Measurements from ENCODE around the gene MACC1. TPM values are rescaled to one million over a fixed set of nuclear protein-coding genes. Genes with fewer than 3 reads are reported as not detected.

The MACC1 gene
- total and polyA plus RNA-seq, 10 of the 15 experiments (the other 5 are each of a cell fraction or from before 2014, with no cell fraction given): 6.0 to 61.1 (median 12.7) TPM

DNA sequence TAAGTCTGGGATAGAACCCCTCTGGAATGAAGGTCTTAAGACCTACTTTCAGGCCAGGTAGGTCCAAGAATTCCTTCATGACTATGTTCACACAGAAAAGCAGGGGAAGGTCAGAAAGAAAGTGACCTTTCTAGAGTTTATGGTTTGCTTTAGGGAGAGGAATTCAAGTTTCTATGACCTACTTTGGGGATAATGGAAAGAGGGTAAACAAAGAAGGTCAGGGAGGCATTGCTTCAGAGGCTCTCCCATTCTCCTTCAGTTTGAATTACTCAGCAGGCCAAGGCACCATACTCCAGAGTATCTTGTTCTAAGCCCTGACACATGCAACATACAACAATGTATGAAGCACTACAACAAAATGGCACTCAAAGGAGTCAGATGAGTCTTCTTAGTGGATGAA, 11.5 kb upstream of the MACC1 start (continued):
- TF ChIP-seq IRF5 (IDR thresholded peaks at IDR 0.05; ENCODE audit: borderline replicate concordance): no peak

- H3K27me3 ChIP-seq (replicated peaks in 1 of 2; ENCODE audit: control insufficient read depth in 2 of 2, insufficient read depth in 2 of 2, low read length in 1 of 2): no peaks in the 10 kb centered on the region
- H3K79me2 ChIP-seq (ENCODE audit: control insufficient read depth, insufficient read depth, low read length): no peaks in the 10 kb centered on the region
- TF ChIP-seq JUNB (IDR thresholded peaks at IDR 0.05) (no peak), BACH1 (IDR thresholded peaks at IDR 0.05; ENCODE audit: borderline replicate concordance) (no peak), MTA3 (IDR thresholded peaks at IDR 0.05; ENCODE audit: borderline replicate concordance, low read length) (no peak), PAX5 (IDR thresholded peaks at IDR 0.05; ENCODE audit: borderline replicate concordance, low read depth, low read length) (no peak), RFX5 (IDR thresholded peaks at IDR 0.05; ENCODE audit: low read depth, low read length) (no peak), MXI1 (IDR thresholded peaks at IDR 0.05; ENCODE audit: low read depth, low read length) (no peak), GATAD2B (conservative IDR thresholded peaks at IDR 0.05; ENCODE audit: low read depth) (no peak), TCF7 (IDR thresholded peaks at IDR 0.05; ENCODE audit: borderline replicate concordance) (no peak), EGR1 (IDR thresholded peaks at IDR 0.05; ENCODE audit: borderline replicate concordance in 1 of 2, low read depth in 2 of 2, low read length in 2 of 2) (no peak), ZNF274 (IDR thresholded peaks at IDR 0.05; ENCODE audit: insufficient read depth, insufficient read length) (no peak), MEF2B (IDR thresholded peaks at IDR 0.05; ENCODE audit: partially characterized antibody, poor library complexity, severe bottlenecking) (no peak), NBN (IDR thresholded peaks at IDR 0.05) (no peak), STAT1 (conservative IDR thresholded peaks at IDR 0.05) (no peak), CBX3 (IDR thresholded peaks at IDR 0.05; ENCODE audit: borderline replicate concordance, low read depth) (no peak), NRF1 (conservative IDR thresholded peaks at IDR 0.05; ENCODE audit: low read depth, low read length) (no peak), ZNF687 (IDR thresholded peaks at IDR 0.05) (no peak), SIN3A (IDR thresholded peaks at IDR 0.05; ENCODE audit: low read depth, low read length) (no peak), EED (IDR thresholded peaks at IDR 0.05; ENCODE audit: low read depth) (no peak)
- TF ChIP-seq, protein P1, sequence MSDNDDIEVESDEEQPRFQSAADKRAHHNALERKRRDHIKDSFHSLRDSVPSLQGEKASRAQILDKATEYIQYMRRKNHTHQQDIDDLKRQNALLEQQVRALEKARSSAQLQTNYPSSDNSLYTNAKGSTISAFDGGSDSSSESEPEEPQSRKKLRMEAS (IDR thresholded peaks at IDR 0.05; ENCODE audit: low read depth, low read length): no peak
- no peak overlapping the region for H3K27ac ChIP-seq (ENCODE audit: control insufficient read depth, insufficient read depth)
- H3K9me3 ChIP-seq (replicated peaks; ENCODE audit: control insufficient read depth, insufficient read depth, low read length): no peaks in the 10 kb centered on the region; the same call in 1 of the 3 replicates
- H3K4me3 ChIP-seq: no peak overlapping the region
- H3K9ac ChIP-seq (ENCODE audit: control insufficient read depth, insufficient read depth, low read length): no peak overlapping the region
- H3K36me3 ChIP-seq (ENCODE audit: control insufficient read depth in 2 of 2, insufficient read depth in 2 of 2, low read length in 1 of 2): no peaks in the 10 kb centered on the region
- ChIA-PET CTCF (interaction anchor here (1.8 kb wide), 1 partner anchor 44 kb away, joined by 4 read pairs; no protein-coding TSS in a partner anchor), RAD21 (ENCODE audit: unreplicated experiment) (no interaction called here), POLR2A (interaction anchor here (0.8 to 1.7 kb wide), 2 partner anchors 8 to 30 kb away, joined by 3 to 5 read pairs; no protein-coding TSS in a partner anchor), SMC1A (ENCODE audit: uncharacterized antibody, unreplicated experiment) (interaction anchor here (0.9 to 2.7 kb wide), 5 partner anchors 10 to 83 kb away, joined by 3 to 8 read pairs (median 3); no protein-coding TSS in a partner anchor)
- WGBS (ENCODE audit: insufficient coverage, insufficient replicate concordance, low lambda C conversion rate, missing lambda C conversion rate): 98% methylated on average over 2 of the region's 2 CpGs
- no peaks in the 10 kb centered on the region for H4K20me1 ChIP-seq (ENCODE audit: control insufficient read depth, insufficient read depth)
- no peak overlapping the region for H2AFZ ChIP-seq (ENCODE audit: control insufficient read depth, low read depth, low read length)
- H3K4me1 ChIP-seq (ENCODE audit: control insufficient read depth, insufficient read depth, low read length): no peaks in the 10 kb centered on the region
- DNase-seq (ENCODE audit: low read depth, low spot score): no peak
- FAIRE-seq: no peak
- ATAC-seq: no peak
- intact Hi-C loops (cut with micrococcal nuclease; ENCODE audit: unreplicated experiment) (no loop called here), in situ Hi-C loops (cut with MboI) (loop anchor here (25.0 kb wide), 2 partner anchors 1135 to 1710 kb away; partner anchors contain the start of gene CDCA7L)
- no TSS peak for BruUV-seq (replicated peaks)
- H3K4me2 ChIP-seq (ENCODE audit: control insufficient read depth, insufficient read depth): no peak overlapping the region
Measured at GRCh38 chr7:20227291-20227795, 10.2 kb upstream of the MACC1 start.

Data from GM12878 (cell line).